GM18517 (cell line): ENCODE data around the gene EIF2B1.

Experiments used
- ATAC-seq: cut with Tn5 transposase; IDR thresholded peaks from one replicate; pipeline ENCODE4 v1.9.1; 2021; ENCODE audit warnings: mild to moderate bottlenecking, moderate library complexity; ENCODE audit not compliant: unreplicated experiment

Gene EIF2B1

GRCh38 chr12:123633379-123634141 lies at the start of gene EIF2B1, which contains the start of gene GTF2H3:
Gene EIF2B1 (minus strand): TSS chr12:123633686. CDS start chr12:123633557, 129 bp downstream.
Gene GTF2H3 (plus strand): TSS chr12:123633829. CDS start chr12:123633860, 31 bp downstream.
- ATAC-seq: peak; percentile 94

GRCh38 chr12:123681605-123682004 lies 48.1 kb upstream of the EIF2B1 start:
- no peak for ATAC-seq

- no peak for ATAC-seq
Measured at GRCh38 chr12:123678981-123679380, 45.5 kb upstream of the EIF2B1 start.

- no peak for ATAC-seq
Measured at GRCh38 chr12:123676616-123677320, 43.3 kb upstream of the EIF2B1 start.

GRCh38 chr12:123675436-123675835 lies 42.0 kb upstream of the EIF2B1 start:
- ATAC-seq: no peak

GRCh38 chr12:123671876-123672275 lies 38.4 kb upstream of the EIF2B1 start:
- ATAC-seq: no peak

- peak; percentile 93 for ATAC-seq
Measured at GRCh38 chr12:123670882-123671728, 37.6 kb upstream of the EIF2B1 start, which contains the start of gene TCTN2. Gene TCTN2 (plus strand): TSS chr12:123671113. CDS start chr12:123671241, 128 bp downstream.

- ATAC-seq: no peak
Measured at GRCh38 chr12:123667771-123668170, 34.3 kb upstream of the EIF2B1 start.

GRCh38 chr12:123659996-123660727 lies 26.7 kb upstream of the EIF2B1 start:
- ATAC-seq: no peak

- no peak for ATAC-seq
Measured at GRCh38 chr12:123657211-123657610, 23.7 kb upstream of the EIF2B1 start.

- ATAC-seq: no peak
Measured at GRCh38 chr12:123656392-123656791, 22.9 kb upstream of the EIF2B1 start.

- ATAC-seq: peak; percentile 86
Measured at GRCh38 chr12:123655420-123655819, 21.9 kb upstream of the EIF2B1 start.

- no peak for ATAC-seq
Measured at GRCh38 chr12:123654129-123654701, 20.7 kb upstream of the EIF2B1 start.

- ATAC-seq: no peak
Measured at GRCh38 chr12:123648401-123648800, 14.9 kb upstream of the EIF2B1 start.

GRCh38 chr12:123645878-123646277 lies 12.4 kb upstream of the EIF2B1 start:
- ATAC-seq: no peak

- ATAC-seq: no peak
Measured at GRCh38 chr12:123645380-123645779, 11.9 kb upstream of the EIF2B1 start.

- ATAC-seq: no peak
Measured at GRCh38 chr12:123643911-123644310, 10.4 kb upstream of the EIF2B1 start.

- no peak for ATAC-seq
Measured at GRCh38 chr12:123634142-123634561, 666 bp upstream of the EIF2B1 start.

GRCh38 chr12:123621619-123622530 lies 11.6 kb downstream of the EIF2B1 start:
- no peak for ATAC-seq
